Adipose tissue (tissue), 3 donors: Measurements from ENCODE around the gene ZNF566. TPM values are rescaled to one million over a fixed set of nuclear protein-coding genes. Genes with fewer than 3 reads are reported as not detected.

Source experiments
- H3K27ac ChIP-seq: one replicate; pipeline ENCODE4 v1.5.1; 2013; ENCODE audit warnings: low read depth, low read length
- WGBS, 3 donors: extraction: QIAGEN DNeasy Blood & Tissue Kit; methylation state at CpG; one replicate each; pipeline ENCODE4 v1.1.7; 2013; 5-methylcytosine and 5-hydroxymethylcytosine counted together
- polyA plus RNA-seq, 3 donors: library from polyadenylated mRNA; stranded (reverse); fragments of 200-250 nt; gene quantifications; one replicate each; pipeline ENCODE4 v1.2.3, GENCODE V29; 2013
- donor health status: healthy with polysubstance abuse.
- donor health status: Bipolar disorder and iron deficiency.
- donor health status: healthy.

The ZNF566 gene
- polyA plus RNA-seq, 3 donors, result 2.3 to 4.6 (median 3.7) TPM

DNA sequence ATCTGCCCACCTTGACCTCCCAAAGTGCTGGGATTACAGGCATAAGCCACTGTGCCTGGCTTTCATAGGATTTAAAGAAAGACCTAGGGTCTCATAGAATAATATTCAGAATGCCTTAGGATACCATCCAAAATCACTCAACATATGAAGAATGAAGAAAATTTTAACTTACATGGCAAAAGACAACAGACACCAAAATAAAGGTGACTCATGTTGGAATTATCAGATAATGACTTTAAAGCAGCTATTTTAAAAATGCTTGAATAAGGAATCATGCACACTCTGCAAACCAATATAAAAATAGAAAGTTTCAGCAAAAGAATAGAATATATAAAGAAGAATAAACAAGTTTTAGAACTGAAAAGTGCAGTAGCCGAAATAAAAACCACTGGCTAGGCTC is 29.3 kb downstream of the ZNF566 start:
- WGBS, 3 donors, result 97 to 100% (median 98%) methylated on average over 1 of the region's 1 CpG

DNA sequence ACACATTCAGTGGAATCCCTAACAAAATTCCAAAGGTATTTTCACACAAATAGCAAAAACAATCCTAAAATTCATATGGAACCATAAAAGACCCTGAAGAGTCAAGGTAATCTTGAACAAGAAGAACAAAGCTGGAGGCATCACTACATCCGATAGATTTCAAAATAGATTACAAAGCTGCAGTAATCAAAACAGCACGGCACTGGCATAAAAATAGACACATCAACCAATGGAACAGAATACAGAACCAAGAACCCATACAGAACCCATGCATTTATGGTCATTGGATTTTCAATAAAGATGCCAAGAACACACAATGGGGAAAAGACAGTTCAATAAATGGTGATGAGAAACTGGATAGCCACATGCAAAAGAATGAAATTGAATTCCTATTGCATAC is 32.5 kb downstream of the ZNF566 start:
- WGBS, 3 donors, result 96 to 100% (median 97%) methylated on average over 2 of the region's 2 CpGs

More for the DNA sequence above, 29.3 kb downstream of the ZNF566 start:
- H3K27ac ChIP-seq, result no peak overlapping the region

DNA sequence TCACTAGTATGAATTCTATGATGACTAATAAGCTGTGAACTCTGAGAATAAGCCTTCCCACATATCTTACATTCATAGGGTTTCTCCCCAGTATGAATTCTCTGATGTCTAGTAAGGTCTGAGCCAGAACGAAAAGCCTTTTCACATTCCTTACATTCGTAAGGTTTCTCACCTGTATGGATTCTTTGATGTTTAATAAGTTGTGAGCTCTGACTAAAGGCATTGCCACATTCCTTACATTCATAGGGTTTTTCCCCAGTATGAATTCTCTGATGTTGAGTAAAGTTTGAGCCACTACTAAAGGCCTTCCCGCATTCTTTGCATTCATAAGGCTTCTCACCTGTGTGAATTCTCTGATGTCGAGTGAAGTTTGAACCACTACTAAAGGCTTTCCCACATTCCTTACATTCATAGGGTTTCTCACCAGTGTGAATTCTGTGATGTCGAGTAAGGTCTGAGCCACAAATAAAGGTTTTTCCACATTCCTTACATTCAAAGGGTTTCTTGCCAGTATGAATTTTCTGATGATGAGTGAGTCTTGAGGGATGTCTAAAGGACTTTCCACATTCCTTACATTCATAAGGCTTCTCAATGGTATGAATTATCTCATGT is 40.2 kb downstream of the ZNF566 start:
- no peak overlapping the region for H3K27ac ChIP-seq
- WGBS, 3 donors, result 96 to 99% (median 96%) methylated on average over 5 of the region's 5 CpGs

More for the DNA sequence above, 32.5 kb downstream of the ZNF566 start:
- H3K27ac ChIP-seq, result no peak overlapping the region

DNA sequence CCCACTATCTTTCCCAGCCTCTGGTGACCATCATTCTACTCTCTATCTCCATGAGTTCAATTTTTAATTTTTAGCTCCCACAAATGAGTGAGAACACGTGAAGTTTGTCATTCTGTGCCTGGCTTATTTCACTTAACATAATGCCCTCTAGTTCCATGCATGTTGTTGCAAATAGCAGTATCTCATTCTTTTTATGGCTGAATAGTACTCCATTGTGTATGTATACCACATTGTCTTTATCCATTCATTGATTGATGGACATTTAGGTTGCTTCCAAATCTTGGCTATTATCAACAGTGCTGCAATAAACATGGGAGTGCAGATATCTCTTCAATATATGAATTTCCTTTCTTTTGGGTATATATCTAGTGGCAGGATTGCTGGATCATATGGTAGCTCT is 48.0 kb downstream of the ZNF566 start:
- no peak overlapping the region for H3K27ac ChIP-seq
- 61 to 73% (median 68%) methylated on average over 1 of the region's 1 CpG for WGBS, 3 donors

DNA sequence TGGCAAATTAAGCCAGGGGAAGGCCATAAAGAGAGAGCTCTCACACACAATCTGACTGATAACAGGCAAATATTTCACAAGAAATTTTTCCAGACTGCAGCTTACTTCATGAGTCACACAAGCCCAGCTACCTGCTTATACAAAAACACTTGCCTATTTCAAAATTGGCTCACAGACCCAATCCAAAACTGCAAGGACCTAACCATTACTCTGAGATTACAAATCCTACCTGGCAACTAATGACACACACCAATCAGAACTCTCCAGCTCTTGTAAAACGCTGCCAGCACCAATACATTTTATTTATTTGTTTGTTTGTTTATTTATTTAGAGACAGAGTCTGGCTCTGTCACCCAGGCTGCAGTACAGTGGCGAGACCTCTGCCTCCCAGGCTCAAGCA is 52.8 kb downstream of the ZNF566 start:
- H3K27ac ChIP-seq, result no peak overlapping the region
- 38 to 51% (median 39%) methylated on average over 2 of the region's 2 CpGs for WGBS, 3 donors

DNA sequence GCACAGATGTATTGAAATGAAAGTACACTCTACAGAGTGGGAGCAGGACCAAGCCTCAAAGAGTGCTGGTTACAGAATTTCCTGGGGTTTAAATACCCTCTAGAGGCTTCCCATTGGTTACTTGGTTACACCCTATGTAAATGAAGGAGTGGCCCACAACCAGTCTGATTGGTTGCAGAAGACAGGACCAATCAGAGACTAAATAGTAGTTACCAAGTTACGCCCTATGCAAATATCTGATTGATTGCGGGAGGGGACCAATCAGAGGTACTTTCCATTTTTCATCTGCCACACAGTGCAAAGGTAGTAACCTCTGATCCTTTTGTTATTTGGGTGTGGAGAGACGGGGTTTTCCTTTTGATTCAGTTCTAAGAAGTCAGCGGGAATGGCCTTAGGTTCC is 65.4 kb downstream of the ZNF566 start:
- no peak overlapping the region for H3K27ac ChIP-seq
- 83 to 95% (median 91%) methylated on average over 4 of the region's 4 CpGs for WGBS, 3 donors

DNA sequence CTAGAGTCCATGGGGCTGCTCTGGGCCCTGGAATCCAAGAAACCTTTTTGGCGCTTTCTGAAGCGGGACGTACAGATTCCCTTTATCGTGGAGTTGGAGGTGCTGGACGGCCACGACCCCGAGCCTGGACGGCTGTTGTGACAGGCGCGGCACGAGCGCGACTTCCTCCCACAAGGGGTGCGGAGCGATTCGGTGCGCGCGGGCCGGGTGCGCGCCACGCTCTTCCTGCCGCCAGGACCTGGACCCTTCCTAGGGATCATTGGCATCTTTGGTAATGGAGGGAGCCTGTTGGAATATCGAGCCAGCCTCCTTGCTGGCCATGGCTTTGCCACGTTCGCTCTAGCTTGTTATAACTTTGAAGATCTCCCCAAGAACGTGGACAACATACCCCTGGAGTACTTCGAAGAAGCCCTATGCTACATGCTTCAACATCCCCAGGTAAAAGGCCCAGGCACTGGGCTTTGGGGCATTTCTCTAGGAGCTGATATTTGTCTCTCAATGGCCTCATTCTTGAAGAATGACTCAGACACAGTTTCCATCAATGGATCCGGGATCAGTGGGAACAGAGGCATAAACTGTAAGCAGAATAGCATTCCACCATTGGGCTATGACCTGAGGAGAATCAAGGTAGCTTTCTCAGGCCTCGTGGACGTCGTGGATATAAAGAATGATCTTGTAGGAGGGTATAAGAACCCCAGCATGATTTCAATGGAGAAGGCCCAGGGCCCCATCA is 67.4 kb downstream of the ZNF566 start:
- 21 to 26% (median 24%) methylated on average over 33 of the region's 33 CpGs for WGBS, 3 donors
- no peak overlapping the region for H3K27ac ChIP-seq

DNA sequence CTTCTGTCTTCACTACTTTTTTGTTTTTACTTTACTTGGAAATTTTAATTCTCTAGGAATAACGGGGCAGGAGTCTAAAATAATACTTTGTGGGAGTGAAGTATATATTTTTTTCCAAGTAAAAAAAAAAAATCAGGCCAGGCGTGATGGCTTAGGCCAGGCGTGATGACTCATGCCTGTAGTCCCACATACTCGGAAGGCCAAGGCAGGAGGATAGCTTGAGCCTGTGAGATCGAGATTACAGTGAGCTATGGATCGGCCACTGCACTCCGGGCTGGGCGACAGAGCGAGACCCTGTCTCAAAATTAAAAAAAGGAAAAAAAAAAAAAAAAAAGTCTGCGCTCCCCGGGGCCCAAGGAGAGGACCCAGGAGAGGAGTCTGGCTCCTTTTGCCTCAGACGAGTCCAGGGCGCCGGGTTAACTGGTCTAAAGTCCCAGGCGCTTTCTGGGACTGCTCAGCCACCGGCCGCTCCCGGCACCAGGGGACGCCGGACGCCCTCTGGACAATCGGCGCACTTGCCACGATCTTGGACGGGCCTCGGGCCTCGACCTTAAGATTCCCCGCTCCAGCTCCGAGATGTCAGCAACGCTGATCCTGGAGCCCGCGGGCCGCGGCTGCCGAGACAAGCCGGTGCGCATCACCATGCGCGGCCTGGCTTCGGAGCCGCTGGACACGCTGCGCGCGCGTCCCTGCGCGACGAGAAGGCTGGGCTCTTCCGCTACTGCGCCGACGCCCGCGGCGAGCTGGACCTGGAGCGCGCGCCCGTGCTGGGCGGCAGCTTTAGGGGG is 68.2 kb downstream of the ZNF566 start:
- H3K27ac ChIP-seq, result no peak overlapping the region
- 9 to 11% (median 9%) methylated on average over 60 to 61 of the region's 61 CpGs for WGBS, 3 donors

DNA sequence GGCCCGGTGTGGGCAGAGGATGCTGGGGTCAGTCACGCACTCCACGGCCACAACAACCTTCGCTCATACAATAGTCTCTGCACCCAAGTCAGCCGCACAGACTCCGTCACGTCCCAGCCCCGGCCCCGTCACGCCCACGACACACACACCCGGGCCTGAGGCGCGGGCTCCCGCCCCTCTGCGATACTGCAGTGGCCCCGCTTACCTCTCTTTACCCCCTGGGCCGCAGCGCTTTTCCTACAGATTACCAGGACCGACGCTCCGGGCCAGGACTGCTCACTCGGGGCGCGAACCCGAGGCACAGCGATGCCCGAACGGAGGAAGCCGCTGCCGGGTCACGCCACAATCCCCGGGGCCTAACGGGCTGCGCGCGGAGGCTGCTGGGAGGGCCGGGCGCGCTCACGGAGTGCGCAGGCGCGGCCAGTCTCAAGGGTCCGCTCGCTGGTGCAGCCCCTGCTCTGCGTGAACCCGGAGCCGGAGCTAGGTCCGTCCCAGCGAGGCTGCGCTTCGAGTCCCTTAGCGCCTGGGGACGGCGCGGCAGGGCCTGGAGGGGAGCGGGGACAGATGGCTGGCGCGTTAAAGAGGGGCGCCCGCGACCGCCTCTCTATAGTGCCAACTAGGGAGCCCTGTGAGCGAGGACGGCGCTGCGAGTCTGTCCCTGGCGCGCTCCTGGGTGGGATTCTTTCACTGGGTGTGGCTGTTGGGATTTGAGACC is 70.9 kb downstream of the ZNF566 start, which contains the start of gene ZFP82:
Gene ZFP82, minus strand, starts transcription at position 358 of the 715 bp plus-strand sequence. CDS start 8,855 bp downstream, outside the sequence.
- WGBS, 3 donors, result 0 to 1% (median 0%) methylated on average over 62 to 70 of the region's 70 CpGs
- H3K27ac ChIP-seq, result no peak within 1 kb of the TSS

DNA sequence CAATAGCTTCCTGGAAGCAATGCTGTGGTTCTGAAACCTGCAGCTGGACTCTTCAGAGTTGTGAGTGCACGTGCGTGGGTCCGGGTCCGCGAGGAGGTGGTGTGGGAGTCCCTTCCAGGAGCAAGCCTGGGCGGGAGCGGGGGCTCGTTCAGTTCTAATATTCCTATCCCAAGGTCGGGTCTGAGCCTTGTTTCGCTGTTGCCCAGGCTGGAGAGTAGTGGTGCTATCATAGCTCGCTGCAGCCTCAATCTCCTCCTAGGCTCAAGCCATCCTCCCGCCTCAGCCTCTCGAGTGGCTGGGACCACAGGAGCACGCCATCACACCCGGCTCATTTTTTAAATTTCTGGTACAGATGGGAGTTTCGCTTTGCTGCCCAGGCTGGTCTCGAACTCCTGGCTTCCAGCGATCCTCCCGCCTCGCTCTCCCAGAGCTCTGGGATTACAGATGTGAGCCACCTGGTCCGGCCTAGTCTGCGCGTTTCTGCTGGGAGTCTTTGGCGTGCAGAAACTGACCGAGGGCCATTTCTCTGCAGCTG is 71.5 kb downstream of the ZNF566 start:
- 12 to 32% (median 19%) methylated on average over 25 of the region's 25 CpGs for WGBS, 3 donors
- H3K27ac ChIP-seq, result no peak overlapping the region

DNA sequence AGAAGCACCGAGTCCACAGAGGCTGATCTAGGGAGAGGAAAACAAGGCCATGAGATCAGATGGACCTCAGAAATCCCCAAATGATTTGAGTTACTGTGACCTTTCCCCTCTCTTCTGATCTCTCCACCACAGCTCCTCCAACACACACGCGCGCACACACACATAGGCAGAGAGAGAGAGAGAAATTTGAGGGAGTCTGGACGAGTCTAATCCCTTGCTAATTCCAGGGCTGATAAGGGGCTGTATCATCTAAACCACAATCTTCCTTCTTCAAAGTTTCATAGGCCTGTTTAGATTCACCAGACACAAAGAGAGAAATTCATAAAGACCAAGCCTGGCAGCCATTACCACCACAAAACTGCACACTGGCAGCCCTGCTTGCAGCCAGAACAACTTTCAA is 79.5 kb downstream of the ZNF566 start:
- 83 to 96% (median 87%) methylated on average over 2 to 5 of the region's 5 CpGs for WGBS, 3 donors
- no peak overlapping the region for H3K27ac ChIP-seq

DNA sequence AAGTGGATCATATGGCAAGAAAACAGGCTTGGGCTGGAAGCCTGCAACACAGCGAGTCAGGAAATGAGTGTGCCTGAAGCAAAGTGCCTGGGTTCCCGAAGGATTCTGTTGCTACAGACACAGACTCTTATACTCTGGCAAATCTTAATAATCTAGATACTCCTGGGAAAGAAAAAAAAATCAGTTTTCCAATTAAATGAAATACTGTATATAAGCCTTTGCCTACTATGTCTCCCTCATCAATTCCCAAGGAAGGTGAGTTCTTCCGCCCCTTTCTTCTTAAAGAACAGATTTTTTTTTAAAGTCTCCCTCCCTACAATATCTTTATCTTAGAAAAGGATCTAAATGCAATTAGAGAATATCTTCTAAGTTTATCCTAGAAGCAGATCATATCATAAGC is 81.3 kb downstream of the ZNF566 start:
- no peak overlapping the region for H3K27ac ChIP-seq
- 96 to 100% (median 97%) methylated on average over 3 of the region's 3 CpGs for WGBS, 3 donors

DNA sequence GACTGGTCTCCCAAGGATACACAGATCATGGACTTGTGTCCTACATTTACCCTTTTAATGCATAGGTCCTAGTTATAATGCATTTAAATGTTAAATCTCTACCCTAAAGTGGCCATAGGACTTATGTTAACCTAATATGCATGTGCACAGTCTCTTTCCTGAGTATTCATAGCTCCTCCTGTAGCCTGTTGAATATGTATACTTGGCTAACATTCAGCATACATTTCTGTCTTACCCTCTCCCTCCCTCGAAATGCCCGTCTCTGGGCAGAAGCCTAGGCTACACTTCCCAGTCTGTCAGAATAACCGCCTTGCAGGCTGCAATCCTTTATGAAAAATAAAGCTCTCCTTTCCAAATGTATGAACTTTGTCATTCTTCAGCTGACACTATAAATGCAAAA is 84.9 kb downstream of the ZNF566 start:
- 97 to 98% (median 97%) methylated on average over 3 of the region's 3 CpGs for WGBS, 3 donors
- H3K27ac ChIP-seq, result no peak overlapping the region

DNA sequence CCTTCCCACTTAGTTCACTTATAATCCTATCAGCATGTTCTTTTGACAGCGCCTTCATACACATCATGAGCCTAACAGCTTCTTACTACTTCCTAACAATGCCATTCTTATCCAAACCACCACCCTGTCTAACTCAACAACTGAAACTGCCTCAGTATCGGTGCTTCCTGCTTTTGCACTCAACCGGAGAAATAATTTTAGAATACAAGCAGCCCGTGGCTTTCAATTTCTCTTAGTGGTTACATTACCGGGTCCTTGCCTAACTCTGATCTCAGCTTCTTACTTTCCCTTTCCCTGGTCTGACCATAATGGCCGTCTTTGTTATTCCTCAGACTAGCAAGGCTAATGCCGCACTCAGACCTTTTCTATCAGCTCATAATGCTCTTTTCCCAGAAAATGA is 87.9 kb downstream of the ZNF566 start:
- 88 to 97% (median 91%) methylated on average over 7 of the region's 7 CpGs for WGBS, 3 donors
- no peak overlapping the region for H3K27ac ChIP-seq

DNA sequence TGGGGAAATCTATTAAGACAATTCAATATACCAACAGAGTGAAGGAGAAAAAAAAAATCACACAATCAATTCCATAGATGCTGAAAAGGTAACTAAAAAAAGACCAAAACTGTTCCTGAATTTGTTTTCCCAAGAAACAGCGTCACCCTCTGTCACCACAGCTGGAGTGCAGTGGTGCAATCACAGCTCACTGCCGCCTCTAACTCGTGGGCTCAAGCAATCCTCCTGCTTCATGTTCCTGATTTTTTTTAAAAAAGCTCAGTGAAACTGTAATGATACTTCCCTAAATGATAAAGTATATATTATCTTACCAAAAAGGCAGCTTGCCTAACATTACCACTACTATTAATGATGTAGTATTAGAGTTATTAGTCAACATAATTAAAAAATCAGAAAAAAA is 90.8 kb downstream of the ZNF566 start:
- no peak overlapping the region for H3K27ac ChIP-seq
- WGBS, 3 donors, result 62 to 95% (median 77%) methylated on average over 3 of the region's 3 CpGs
